Mammary epithelial cell (primary cell): ENCODE measurements around the gene BAZ2B.

Experiments
- CTCF ChIP-seq, 2 donors: IDR thresholded peaks in 1 of 2; conservative IDR thresholded peaks in 1 of 2; 2 replicates each; pipeline ENCODE4 v1.5.1; 2011 to 2012; ENCODE audit warnings: inconsistent platforms in 2 of 2, low read length in 2 of 2, mild to moderate bottlenecking in 2 of 2, control low read depth in 1 of 2, low read depth in 1 of 2; ENCODE audit not compliant: insufficient read depth in 1 of 2; ENCODE audit errors: extremely low read depth in 1 of 2
- EZH2 ChIP-seq: IDR thresholded peaks from 2 replicates; pipeline ENCODE4 v1.6.1; 2012; ENCODE audit warnings: low read length, inconsistent platforms, borderline replicate concordance

- no peak for TF ChIP-seq CTCF (conservative IDR thresholded peaks at IDR 0.05 in 1 of 2, IDR thresholded peaks at IDR 0.05 in 1 of 2; ENCODE audit: extremely low read depth in 1 of 2, insufficient read depth in 1 of 2, low read depth in 1 of 2, low read length in 2 of 2)
- TF ChIP-seq EZH2 = no peak
Measured at GRCh38 chr2:159661286-159661685, 44.9 kb upstream of the BAZ2B start.
